ENCODE data around the gene HIVEP3. TPM values are rescaled to one million over a fixed set of nuclear protein-coding genes. Genes with fewer than 3 reads are reported as not detected.
A peak's percentile ranks its signal among the peaks of the same experiment; 100 is the strongest.

HIVEP3 gene
- polyA plus RNA-seq, 4 donors = 0.67 to 3.8 (median 1.8) TPM

- FAIRE-seq (no peak), DNase-seq (no peak)
- Histone ChIP-seq H3K36me3 (ENCODE audit: control insufficient read depth in 3 of 3, insufficient read depth in 2 of 3, low read depth in 1 of 3, low read length in 3 of 3) (no peaks in the 10 kb centered on the region), H3K27me3 (ENCODE audit: control insufficient read depth in 3 of 3, insufficient read depth in 3 of 3, low read length in 3 of 3) (no peaks in the 10 kb centered on the region), H3K9me3 (ENCODE audit: control insufficient read depth in 2 of 2, insufficient read depth in 1 of 2, low read depth in 1 of 2, low read length in 1 of 2) (peaks cover 0 to 2% of the 10 kb centered on the region in 2 donors), H3K4me3 (ENCODE audit: low read depth in 1 of 3, low read length in 3 of 3) (no peak overlapping the region), H3K27ac (ENCODE audit: low read depth in 1 of 3, low read length in 2 of 3) (no peak overlapping the region), H3K4me1 (ENCODE audit: control insufficient read depth in 3 of 3, insufficient read depth in 2 of 3, low read depth in 1 of 3, low read length in 2 of 3) (no peaks in the 10 kb centered on the region)
- 91 to 96% (median 95%) methylated on average over 6 of the region's 6 CpGs for WGBS, 3 donors
Measured at GRCh38 chr1:41507836-41508235, 410.9 kb downstream of the HIVEP3 start.

- DNase-seq (no peak), FAIRE-seq (no peak)
- Histone ChIP-seq H3K27ac (ENCODE audit: low read depth in 1 of 3, low read length in 2 of 3) (no peak overlapping the region), H3K9me3 (ENCODE audit: control insufficient read depth in 2 of 2, insufficient read depth in 1 of 2, low read depth in 1 of 2, low read length in 1 of 2) (peaks cover 0 to 2% of the 10 kb centered on the region in 2 donors), H3K4me1 (ENCODE audit: control insufficient read depth in 3 of 3, insufficient read depth in 2 of 3, low read depth in 1 of 3, low read length in 2 of 3) (no peaks in the 10 kb centered on the region), H3K36me3 (ENCODE audit: control insufficient read depth in 3 of 3, insufficient read depth in 2 of 3, low read depth in 1 of 3, low read length in 3 of 3) (no peaks in the 10 kb centered on the region), H3K27me3 (ENCODE audit: control insufficient read depth in 3 of 3, insufficient read depth in 3 of 3, low read length in 3 of 3) (no peaks in the 10 kb centered on the region), H3K4me3 (ENCODE audit: low read depth in 1 of 3, low read length in 3 of 3) (no peak overlapping the region)
- 85 to 93% (median 91%) methylated on average over 13 of the region's 13 CpGs for WGBS, 3 donors
Measured at GRCh38 chr1:41507110-41507720, 411.5 kb downstream of the HIVEP3 start.

- H3K27ac ChIP-seq (ENCODE audit: low read depth in 1 of 3, low read length in 2 of 3) = no peak overlapping the region
- no peak for FAIRE-seq
- H3K9me3 ChIP-seq (ENCODE audit: control insufficient read depth in 2 of 2, insufficient read depth in 1 of 2, low read depth in 1 of 2, low read length in 1 of 2) = no peaks in the 10 kb centered on the region
- H3K27me3 ChIP-seq (ENCODE audit: control insufficient read depth in 3 of 3, insufficient read depth in 3 of 3, low read length in 3 of 3) = no peaks in the 10 kb centered on the region
- H3K4me1 ChIP-seq (ENCODE audit: control insufficient read depth in 3 of 3, insufficient read depth in 2 of 3, low read depth in 1 of 3, low read length in 2 of 3) = peaks cover 0 to 8% (median 0%) of the 10 kb centered on the region in 3 donors
- no peaks in the 10 kb centered on the region for H3K36me3 ChIP-seq (ENCODE audit: control insufficient read depth in 3 of 3, insufficient read depth in 2 of 3, low read depth in 1 of 3, low read length in 3 of 3)
- WGBS, 3 donors = 64 to 73% (median 70%) methylated on average over 15 of the region's 15 CpGs
- no peak overlapping the region for H3K4me3 ChIP-seq (ENCODE audit: low read depth in 1 of 3, low read length in 3 of 3)
- peak; percentile 28 to 48 for DNase-seq
Measured at GRCh38 chr1:41504114-41505035, 414.3 kb downstream of the HIVEP3 start.

- WGBS, 3 donors = 90 to 93% (median 90%) methylated on average over 11 of the region's 11 CpGs
Measured at GRCh38 chr1:41503538-41504113, 415.1 kb downstream of the HIVEP3 start.

GRCh38 chr1:41502912-41503311, 415.8 kb downstream of the HIVEP3 start:
- no peaks in the 10 kb centered on the region for H3K9me3 ChIP-seq (ENCODE audit: control insufficient read depth in 2 of 2, insufficient read depth in 1 of 2, low read depth in 1 of 2, low read length in 1 of 2)
- FAIRE-seq = no peak
- no peak overlapping the region for H3K27ac ChIP-seq (ENCODE audit: low read depth in 1 of 3, low read length in 2 of 3)
- H3K36me3 ChIP-seq (ENCODE audit: control insufficient read depth in 3 of 3, insufficient read depth in 2 of 3, low read depth in 1 of 3, low read length in 3 of 3) = no peaks in the 10 kb centered on the region
- DNase-seq = no peak
- WGBS, 3 donors = 81 to 95% (median 87%) methylated on average over 5 of the region's 5 CpGs
- peaks cover 0 to 9% (median 0%) of the 10 kb centered on the region in 3 donors for H3K4me1 ChIP-seq (ENCODE audit: control insufficient read depth in 3 of 3, insufficient read depth in 2 of 3, low read depth in 1 of 3, low read length in 2 of 3)
- no peaks in the 10 kb centered on the region for H3K27me3 ChIP-seq (ENCODE audit: control insufficient read depth in 3 of 3, insufficient read depth in 3 of 3, low read length in 3 of 3)
- no peak overlapping the region for H3K4me3 ChIP-seq (ENCODE audit: low read depth in 1 of 3, low read length in 3 of 3)

More at GRCh38 chr1:41503538-41504113, 415.1 kb downstream of the HIVEP3 start:
- Histone ChIP-seq H3K27me3 (ENCODE audit: control insufficient read depth in 3 of 3, insufficient read depth in 3 of 3, low read length in 3 of 3) (no peaks in the 10 kb centered on the region), H3K27ac (ENCODE audit: low read depth in 1 of 3, low read length in 2 of 3) (no peak overlapping the region), H3K4me1 (ENCODE audit: control insufficient read depth in 3 of 3, insufficient read depth in 2 of 3, low read depth in 1 of 3, low read length in 2 of 3) (peaks cover 0 to 8% (median 0%) of the 10 kb centered on the region in 3 donors), H3K36me3 (ENCODE audit: control insufficient read depth in 3 of 3, insufficient read depth in 2 of 3, low read depth in 1 of 3, low read length in 3 of 3) (no peaks in the 10 kb centered on the region), H3K4me3 (ENCODE audit: low read depth in 1 of 3, low read length in 3 of 3) (no peak overlapping the region), H3K9me3 (ENCODE audit: control insufficient read depth in 2 of 2, insufficient read depth in 1 of 2, low read depth in 1 of 2, low read length in 1 of 2) (no peaks in the 10 kb centered on the region)
- no peak for DNase-seq
- no peak for FAIRE-seq

- H3K4me1 ChIP-seq (ENCODE audit: control insufficient read depth in 3 of 3, insufficient read depth in 2 of 3, low read depth in 1 of 3, low read length in 2 of 3) = peaks cover under 1 to 9% (median 6%) of the 10 kb centered on the region in 3 donors
Measured at GRCh38 chr1:41501581-41501980, 417.1 kb downstream of the HIVEP3 start.

GRCh38 chr1:41500781-41501518, 417.8 kb downstream of the HIVEP3 start:
- Histone ChIP-seq H3K4me3 (ENCODE audit: low read depth in 1 of 3, low read length in 3 of 3) (no peak overlapping the region), H3K36me3 (ENCODE audit: control insufficient read depth in 3 of 3, insufficient read depth in 2 of 3, low read depth in 1 of 3, low read length in 3 of 3) (no peaks in the 10 kb centered on the region), H3K4me1 (ENCODE audit: control insufficient read depth in 3 of 3, insufficient read depth in 2 of 3, low read depth in 1 of 3, low read length in 2 of 3) (peaks cover 3 to 11% (median 10%) of the 10 kb centered on the region in 3 donors), H3K27ac (ENCODE audit: low read depth in 1 of 3, low read length in 2 of 3) (peak overlapping the region in 2 of 3 donors; percentile 69 to 84), H3K27me3 (ENCODE audit: control insufficient read depth in 3 of 3, insufficient read depth in 3 of 3, low read length in 3 of 3) (no peaks in the 10 kb centered on the region), H3K9me3 (ENCODE audit: control insufficient read depth in 2 of 2, insufficient read depth in 1 of 2, low read depth in 1 of 2, low read length in 1 of 2) (no peaks in the 10 kb centered on the region)
- WGBS, 3 donors = 50 to 80% (median 61%) methylated on average over 7 of the region's 7 CpGs
- no peak for DNase-seq
- no peak for FAIRE-seq

More at GRCh38 chr1:41501581-41501980, 417.1 kb downstream of the HIVEP3 start:
- FAIRE-seq = no peak
- H3K4me3 ChIP-seq (ENCODE audit: low read depth in 1 of 3, low read length in 3 of 3) = no peak overlapping the region
- H3K27ac ChIP-seq (ENCODE audit: low read depth in 1 of 3, low read length in 2 of 3) = peak overlapping the region in 2 of 3 donors; percentile 3 to 84
- no peaks in the 10 kb centered on the region for H3K27me3 ChIP-seq (ENCODE audit: control insufficient read depth in 3 of 3, insufficient read depth in 3 of 3, low read length in 3 of 3)
- no peaks in the 10 kb centered on the region for H3K9me3 ChIP-seq (ENCODE audit: control insufficient read depth in 2 of 2, insufficient read depth in 1 of 2, low read depth in 1 of 2, low read length in 1 of 2)
- 16 to 65% (median 33%) methylated on average over 20 of the region's 20 CpGs for WGBS, 3 donors
- H3K36me3 ChIP-seq (ENCODE audit: control insufficient read depth in 3 of 3, insufficient read depth in 2 of 3, low read depth in 1 of 3, low read length in 3 of 3) = no peaks in the 10 kb centered on the region
- DNase-seq = peak in 1 of 2 donors; percentile 95

- FAIRE-seq = no peak
- DNase-seq = peak in 1 of 2 donors; percentile 85
- Histone ChIP-seq H3K27me3 (ENCODE audit: control insufficient read depth in 3 of 3, insufficient read depth in 3 of 3, low read length in 3 of 3) (no peaks in the 10 kb centered on the region), H3K27ac (ENCODE audit: low read depth in 1 of 3, low read length in 2 of 3) (peak overlapping the region in 2 of 3 donors; percentile 69 to 84), H3K36me3 (ENCODE audit: control insufficient read depth in 3 of 3, insufficient read depth in 2 of 3, low read depth in 1 of 3, low read length in 3 of 3) (no peaks in the 10 kb centered on the region), H3K9me3 (ENCODE audit: control insufficient read depth in 2 of 2, insufficient read depth in 1 of 2, low read depth in 1 of 2, low read length in 1 of 2) (no peaks in the 10 kb centered on the region), H3K4me1 (ENCODE audit: control insufficient read depth in 3 of 3, insufficient read depth in 2 of 3, low read depth in 1 of 3, low read length in 2 of 3) (peaks cover 3 to 15% (median 11%) of the 10 kb centered on the region in 3 donors), H3K4me3 (ENCODE audit: low read depth in 1 of 3, low read length in 3 of 3) (no peak overlapping the region)
- WGBS, 3 donors = 22 to 59% (median 22%) methylated on average over 10 of the region's 10 CpGs
Measured at GRCh38 chr1:41500378-41500777, 418.3 kb downstream of the HIVEP3 start.

All from small intestine (tissue), 7 donors.